A673 (cell line): Measurements from ENCODE around the gene ITPKB. TPM values are rescaled to one million over a fixed set of nuclear protein-coding genes. Genes with fewer than 3 reads are reported as not detected.

ENCODE experiments used
- BruUV-seq: library from RNA; stranded (reverse); fragments of 400-500 nt; replicated peaks from 2 replicates; lab custom pipeline; 2021; lab: Mats Ljungman, UMichigan
- CTCF ChIA-PET: fragments of 300-600 bp; sonication (Branson Sonifier 250); formaldehyde crosslinking; loops from one replicate; lab custom pipeline; 2022; ENCODE audit warnings: antibody characterized with exemption; lab: Charles Lee
- POLR2A ChIA-PET: fragments of 300-600 bp; sonication (Branson Sonifier 250); formaldehyde crosslinking; loops from one replicate; lab custom pipeline; 2022; ENCODE audit warnings: antibody characterized with exemption; ENCODE audit not compliant: low non-redundant PET; lab: Charles Lee
- DNase-seq: peaks from one replicate; pipeline ENCODE4 v3.0.0-alpha.2; 2015; ENCODE audit warnings: low spot score
- H3K27ac ChIP-seq: fragments of 200-600 bp; sonication (generic); 2 replicates; pipeline ENCODE4 v1.5.1; 2016; ENCODE audit warnings: mixed run types, low read depth, mild to moderate bottlenecking, mixed read lengths, antibody characterized with exemption, low read length; ENCODE audit not compliant: poor library complexity, severe bottlenecking
- H3K27me3 ChIP-seq: fragments of 200-600 bp; sonication (generic); replicated peaks from 2 replicates; pipeline ENCODE4 v1.6.1; 2017; ENCODE audit warnings: mixed run types, low read depth, mild to moderate bottlenecking, mixed read lengths, antibody characterized with exemption, low read length; ENCODE audit not compliant: insufficient read depth, poor library complexity
- H3K36me3 ChIP-seq: fragments of 200-600 bp; sonication (generic); 2 replicates; pipeline ENCODE4 v1.6.1; 2016; ENCODE audit warnings: mixed run types, mild to moderate bottlenecking, mixed read lengths, antibody characterized with exemption, low read length; ENCODE audit not compliant: insufficient read depth, poor library complexity, severe bottlenecking
- H3K4me1 ChIP-seq: fragments of 200-600 bp; sonication (generic); 2 replicates; pipeline ENCODE4 v1.6.1; 2017; ENCODE audit warnings: mixed run types, mild to moderate bottlenecking, mixed read lengths, antibody characterized with exemption, low read length; ENCODE audit not compliant: insufficient read depth, poor library complexity, severe bottlenecking
- H3K4me3 ChIP-seq: fragments of 200-600 bp; sonication (generic); 2 replicates; pipeline ENCODE4 v1.5.1; 2016; ENCODE audit warnings: low read depth, mixed run types, mild to moderate bottlenecking, mixed read lengths, low read length; ENCODE audit not compliant: poor library complexity, severe bottlenecking
- H3K9me3 ChIP-seq: fragments of 200-600 bp; sonication (generic); 2 replicates; pipeline ENCODE4 v1.6.1; 2016; ENCODE audit warnings: mixed run types, low read depth, mild to moderate bottlenecking, mixed read lengths, antibody characterized with exemption, low read length; ENCODE audit not compliant: poor library complexity, severe bottlenecking
- CTCF ChIP-seq: fragments of 300-800, 200-600 bp; sonication (generic); conservative IDR thresholded peaks from 2 replicates; pipeline ENCODE4 v1.5.1; 2017; ENCODE audit warnings: low read depth, mild to moderate bottlenecking, antibody characterized with exemption, low read length, moderate library complexity, mixed read lengths
- EZH2 ChIP-seq: fragments of 200-600 bp; sonication (generic); IDR thresholded peaks from 2 replicates; pipeline ENCODE4 v1.6.1; 2017; ENCODE audit warnings: borderline replicate concordance, low read depth, mild to moderate bottlenecking, mixed read lengths, antibody characterized with exemption, low read length; ENCODE audit not compliant: poor library complexity, severe bottlenecking
- intact Hi-C: fragments of 100-400 bp; cut with micrococcal nuclease; formaldehyde crosslinking; loops from one replicate; pipeline ENCODE4 v1.10.0; 2022; ENCODE audit not compliant: unreplicated experiment
- total RNA-seq: library from RNA; stranded (reverse); gene quantifications from 2 replicates; pipeline ENCODE4 v1.2.3, GENCODE V29; 2021

The ITPKB gene
- total RNA-seq, 1 experiment from 2014 or later, result 14.1 TPM

GRCh38 chr1:226625832-226626576, 113.1 kb downstream of the ITPKB start:
- BruUV-seq, result no TSS peak
- intact Hi-C loops, result loop anchor here (2.0 to 10.0 kb wide), 2 partner anchors 203 to 619 kb away; no protein-coding TSS in a partner anchor
- no peaks in the 10 kb centered on the region for H3K36me3 ChIP-seq
- ChIA-PET POLR2A (no interaction called here), CTCF (interaction anchor here (0.5 to 1.6 kb wide), 10 partner anchors 9 to 927 kb away, joined by 3 to 17 read pairs (median 3); partner anchors contain the start of gene PSEN2)
- no peaks in the 10 kb centered on the region for H3K4me1 ChIP-seq
- H3K27ac ChIP-seq, result no peak overlapping the region
- no peak for TF ChIP-seq CTCF
- TF ChIP-seq EZH2, result no peak
- DNase-seq, result no peak
- H3K4me3 ChIP-seq, result no peak overlapping the region
- no peaks in the 10 kb centered on the region for H3K27me3 ChIP-seq
- H3K9me3 ChIP-seq, result no peaks in the 10 kb centered on the region

GRCh38 chr1:226625326-226625725, 113.8 kb downstream of the ITPKB start:
- H3K9me3 ChIP-seq, result no peaks in the 10 kb centered on the region
- intact Hi-C loops, result loop anchor here (10.0 kb wide), 1 partner anchor 619 kb away; no protein-coding TSS in a partner anchor
- H3K27ac ChIP-seq, result no peak overlapping the region
- ChIA-PET CTCF (no interaction called here), POLR2A (no interaction called here)
- no peaks in the 10 kb centered on the region for H3K36me3 ChIP-seq
- DNase-seq, result no peak
- H3K27me3 ChIP-seq, result no peaks in the 10 kb centered on the region
- no peak overlapping the region for H3K4me3 ChIP-seq
- no peak for TF ChIP-seq CTCF
- no peak for TF ChIP-seq EZH2
- BruUV-seq, result no TSS peak
- H3K4me1 ChIP-seq, result no peaks in the 10 kb centered on the region

GRCh38 chr1:226624526-226624925, 114.6 kb downstream of the ITPKB start:
- BruUV-seq, result no TSS peak
- ChIA-PET POLR2A (no interaction called here), CTCF (interaction anchor here (0.7 kb wide), 2 partner anchors 195 to 755 kb away, joined by 6 to 13 read pairs; no protein-coding TSS in a partner anchor)
- Histone ChIP-seq H3K4me1 (no peaks in the 10 kb centered on the region), H3K4me3 (no peak overlapping the region), H3K9me3 (no peaks in the 10 kb centered on the region), H3K27me3 (no peaks in the 10 kb centered on the region), H3K27ac (no peak overlapping the region), H3K36me3 (no peaks in the 10 kb centered on the region)
- intact Hi-C loops, result loop anchor here (10.0 kb wide), 1 partner anchor 620 kb away; no protein-coding TSS in a partner anchor
- TF ChIP-seq CTCF, result no peak
- no peak for TF ChIP-seq EZH2
- DNase-seq, result no peak
